ENCODE measurements around the gene FXYD5. TPM values are rescaled to one million over a fixed set of nuclear protein-coding genes. Genes with fewer than 3 reads are reported as not detected.

Gene FXYD5
- 10 to 100 TPM in 3 of 4 donors, 1 to 10 TPM in 1; 5.2 to 23.3 (median 14.3) TPM for total RNA-seq

- DNase-seq, result peak in 1 of 2 donors; percentile 32
- Histone ChIP-seq H3K9me3 (no peaks in the 10 kb centered on the region), H3K36me3 (no peaks in the 10 kb centered on the region), H3K27me3 (peaks cover 30 to 53% (median 39%) of the 10 kb centered on the region in 3 donors), H3K4me1 (peaks cover 0 to 10% of the 10 kb centered on the region in 2 donors), H3K4me3 (peak within 1 kb of the TSS; percentile 53 to 69 (median 56)), H3K27ac (peak within 1 kb of the TSS; percentile 68 to 77 (median 74))
- peak; percentile 12 to 33 for TF ChIP-seq POLR2A (IDR thresholded peaks at IDR 0.05)
- TF ChIP-seq CTCF (IDR thresholded peaks at IDR 0.05 in 4 of 5, conservative IDR thresholded peaks at IDR 0.05 in 1 of 5), result peak in 1 of 5 experiments; percentile 13
- intact Hi-C loops (cut with DNase I; ENCODE audit: low total_unique reads) (loop anchor here (5.0 kb wide), 1 partner anchor 48 kb away; no protein-coding TSS in a partner anchor), in situ Hi-C loops (cut with MboI; ENCODE audit: low sequenced_read_pairs in 4 of 4) (loop anchor here in 1 of 4 donors (10.0 kb wide), 1 partner anchor 110 kb away; the partner anchor contains the start of gene USF2)
- peak in 1 of 2 donors; percentile 59 for ATAC-seq
Observed at GRCh38 chr19:35154525-35155406, at the start of gene FXYD5. TSS of gene FXYD5 (plus strand) at chr19:35154735. CDS start at chr19:35155551, 816 bp downstream.

GRCh38 chr19:35105047-35105410 is 49.5 kb upstream of the FXYD5 start:
- peaks cover 6 to 16% of the 10 kb centered on the region in 2 donors for H3K4me1 ChIP-seq
- H3K4me3 ChIP-seq, result no peak overlapping the region
- H3K27ac ChIP-seq, result no peak overlapping the region
- ATAC-seq (no peak), DNase-seq (no peak)
- no peak for TF ChIP-seq CTCF (IDR thresholded peaks at IDR 0.05 in 4 of 5, conservative IDR thresholded peaks at IDR 0.05 in 1 of 5)
- intact Hi-C loops (cut with DNase I; ENCODE audit: low total_unique reads), result no loop called here
- H3K27me3 ChIP-seq, result no peaks in the 10 kb centered on the region
- in situ Hi-C loops (cut with MboI; ENCODE audit: low sequenced_read_pairs in 4 of 4), result no loop called here
- no peaks in the 10 kb centered on the region for H3K9me3 ChIP-seq
- H3K36me3 ChIP-seq, result no peaks in the 10 kb centered on the region

GRCh38 chr19:35105411-35106290 is 48.9 kb upstream of the FXYD5 start:
- no peak for DNase-seq
- ATAC-seq, result no peak
- TF ChIP-seq POLR2A (IDR thresholded peaks at IDR 0.05), result no peak
- TF ChIP-seq CTCF (IDR thresholded peaks at IDR 0.05 in 4 of 5, conservative IDR thresholded peaks at IDR 0.05 in 1 of 5), result no peak
- H3K27ac ChIP-seq, result peak overlapping the region in 2 of 4 donors; percentile 47 to 61
- no peaks in the 10 kb centered on the region for H3K36me3 ChIP-seq
- H3K4me3 ChIP-seq, result no peak overlapping the region
- intact Hi-C loops (cut with DNase I; ENCODE audit: low total_unique reads), result no loop called here
- no peaks in the 10 kb centered on the region for H3K9me3 ChIP-seq
- in situ Hi-C loops (cut with MboI; ENCODE audit: low sequenced_read_pairs in 4 of 4), result no loop called here
- H3K27me3 ChIP-seq, result no peaks in the 10 kb centered on the region
- peaks cover 6 to 16% of the 10 kb centered on the region in 2 donors for H3K4me1 ChIP-seq

GRCh38 chr19:35106291-35106583 is 48.3 kb upstream of the FXYD5 start:
- intact Hi-C loops (cut with DNase I; ENCODE audit: low total_unique reads) (no loop called here), in situ Hi-C loops (cut with MboI; ENCODE audit: low sequenced_read_pairs in 4 of 4) (no loop called here)
- DNase-seq (peak; percentile 46 to 75), ATAC-seq (peak in 1 of 2 donors; percentile 47)
- Histone ChIP-seq H3K9me3 (no peaks in the 10 kb centered on the region), H3K36me3 (no peaks in the 10 kb centered on the region), H3K27ac (peak overlapping the region in 2 of 4 donors; percentile 47 to 61), H3K27me3 (no peaks in the 10 kb centered on the region), H3K4me3 (no peak overlapping the region), H3K4me1 (peaks cover 6 to 16% of the 10 kb centered on the region in 2 donors)
- TF ChIP-seq CTCF (IDR thresholded peaks at IDR 0.05 in 4 of 5, conservative IDR thresholded peaks at IDR 0.05 in 1 of 5) (no peak), POLR2A (IDR thresholded peaks at IDR 0.05) (no peak)
